ENCODE results near the gene SPHKAP.

- no peak for TF ChIP-seq POLR2A (IDR thresholded peaks at IDR 0.05)
- TF ChIP-seq CTCF (IDR thresholded peaks at IDR 0.05 in 8 of 11, conservative IDR thresholded peaks at IDR 0.05 in 3 of 11), result no peak
Observed at GRCh38 chr2:228136027-228136426, 45.5 kb downstream of the SPHKAP start.

Measured in spleen (tissue), 7 donors.